H9 (cell line): ENCODE results near the gene NSG1. TPM values are rescaled to one million over a fixed set of nuclear protein-coding genes. Genes with fewer than 3 reads are reported as not detected.

ENCODE experiments used
- DNase-seq: peaks from one replicate; pipeline ENCODE4 v3.0.0-alpha.2; 2017
- H2AFZ ChIP-seq: one replicate; pipeline ENCODE4 v1.6.1; 2013; ENCODE audit warnings: mild to moderate bottlenecking, low read length, control low read depth, moderate library complexity
- H2AK5ac ChIP-seq: 2 replicates; pipeline ENCODE4 v1.6.1; 2013; ENCODE audit warnings: low read length, control low read depth, mixed read lengths; ENCODE audit not compliant: insufficient read length
- H2BK120ac ChIP-seq: one replicate; pipeline ENCODE4 v1.6.1; 2013; ENCODE audit warnings: low read depth, mild to moderate bottlenecking, low read length, control low read depth, inconsistent platforms; ENCODE audit not compliant: poor library complexity, severe bottlenecking
- H2BK12ac ChIP-seq: 2 replicates; pipeline ENCODE4 v1.6.1; 2013; ENCODE audit warnings: low read length, control low read depth, mixed read lengths, low read depth; ENCODE audit not compliant: insufficient read length
- H2BK15ac ChIP-seq: 2 replicates; pipeline ENCODE4 v1.6.1; 2013; ENCODE audit warnings: low read depth, low read length, control low read depth
- H2BK20ac ChIP-seq: one replicate; pipeline ENCODE4 v1.6.1; 2013; ENCODE audit warnings: low read depth, mild to moderate bottlenecking, low read length, control low read depth, inconsistent platforms; ENCODE audit not compliant: poor library complexity, severe bottlenecking
- H2BK5ac ChIP-seq: 2 replicates; pipeline ENCODE4 v1.6.1; 2013; ENCODE audit warnings: low read length, control low read depth, mixed read lengths; ENCODE audit not compliant: insufficient read length
- H3K14ac ChIP-seq: 2 replicates; pipeline ENCODE4 v1.6.1; 2013; ENCODE audit warnings: low read length, control low read depth; ENCODE audit not compliant: insufficient read depth
- H3K18ac ChIP-seq: 2 replicates; pipeline ENCODE4 v1.6.1; 2013; ENCODE audit warnings: low read depth, mild to moderate bottlenecking, mixed read lengths, low read length, control low read depth; ENCODE audit not compliant: insufficient read length
- H3K23ac ChIP-seq: 2 replicates; pipeline ENCODE4 v1.6.1; 2013; ENCODE audit warnings: low read length, control low read depth, mixed read lengths, low read depth; ENCODE audit not compliant: insufficient read length
- H3K23me2 ChIP-seq: 2 replicates; pipeline ENCODE4 v1.6.1; 2013; ENCODE audit warnings: low read depth, mild to moderate bottlenecking, mixed read lengths, low read length, control low read depth; ENCODE audit not compliant: insufficient read length, poor library complexity, severe bottlenecking
- H3K27ac ChIP-seq: 2 replicates; pipeline ENCODE4 v1.5.1; 2013; ENCODE audit warnings: low read length, control low read depth, mixed read lengths, low read depth; ENCODE audit not compliant: insufficient read length
- H3K27me3 ChIP-seq: 2 replicates; pipeline ENCODE4 v1.6.1; 2013; ENCODE audit warnings: low read length, control low read depth, inconsistent platforms; ENCODE audit not compliant: insufficient read depth
- H3K4ac ChIP-seq: 2 replicates; pipeline ENCODE4 v1.6.1; 2013; ENCODE audit warnings: low read depth, mild to moderate bottlenecking, control low read depth, inconsistent platforms, low read length, moderate library complexity
- H3K4me1 ChIP-seq: 2 replicates; pipeline ENCODE4 v1.6.1; 2013; ENCODE audit warnings: low read length, control low read depth, inconsistent platforms; ENCODE audit not compliant: insufficient read depth
- H3K4me2 ChIP-seq: 2 replicates; pipeline ENCODE4 v1.6.1; 2013; ENCODE audit warnings: low read length, control low read depth, mixed read lengths; ENCODE audit not compliant: insufficient read length, insufficient read depth
- H3K56ac ChIP-seq: 2 replicates; pipeline ENCODE4 v1.6.1; 2013; ENCODE audit warnings: low read depth, mild to moderate bottlenecking, mixed read lengths, low read length, control low read depth; ENCODE audit not compliant: insufficient read length
- H3K79me1 ChIP-seq: 2 replicates; pipeline ENCODE4 v1.6.1; 2013; ENCODE audit warnings: low read depth, mild to moderate bottlenecking, moderate library complexity, low read length, control low read depth, inconsistent platforms; ENCODE audit not compliant: insufficient read depth, poor library complexity, severe bottlenecking
- H3K79me2 ChIP-seq: 2 replicates; pipeline ENCODE4 v1.6.1; 2013; ENCODE audit warnings: low read length, control low read depth, inconsistent platforms; ENCODE audit not compliant: insufficient read depth
- H3K9ac ChIP-seq: 2 replicates; pipeline ENCODE4 v1.6.1; 2013; ENCODE audit warnings: low read length, control low read depth, mixed read lengths; ENCODE audit not compliant: insufficient read length; ENCODE audit errors: extremely low read depth
- H3K9me3 ChIP-seq: one replicate; pipeline ENCODE4 v1.6.1; 2013; ENCODE audit warnings: low read depth, low read length, inconsistent platforms; ENCODE audit not compliant: control insufficient read depth
- H3T11ph ChIP-seq: one replicate; pipeline ENCODE4 v1.6.1; 2013; ENCODE audit warnings: mild to moderate bottlenecking, low read length, control low read depth, inconsistent platforms
- H4K20me1 ChIP-seq: one replicate; pipeline ENCODE4 v1.6.1; 2013; ENCODE audit not compliant: control insufficient read depth, insufficient read length, insufficient read depth
- H4K5ac ChIP-seq: 2 replicates; pipeline ENCODE4 v1.6.1; 2013; ENCODE audit warnings: low read depth, mild to moderate bottlenecking, mixed read lengths, low read length, control low read depth; ENCODE audit not compliant: insufficient read length
- H4K8ac ChIP-seq: replicated peaks from 2 replicates; pipeline ENCODE4 v1.6.1; 2013; ENCODE audit warnings: low read length, control low read depth, mixed read lengths, low read depth; ENCODE audit not compliant: insufficient read length
- H4K91ac ChIP-seq: 2 replicates; pipeline ENCODE4 v1.6.1; 2013; ENCODE audit warnings: low read depth, mild to moderate bottlenecking, moderate library complexity, mixed read lengths, low read length, control low read depth; ENCODE audit not compliant: insufficient read length
- H3K27ac Mint-ChIP-seq, 3 experiments: 2 replicates in 2 of 3; 3 replicates in 1 of 3; pipeline ENCODE4 v1.8.0; 2020 to 2021; ENCODE audit warnings: mixed read lengths in 3 of 3, mild to moderate bottlenecking in 1 of 3, moderate library complexity in 1 of 3
- H3K27me3 Mint-ChIP-seq: 2 replicates; pipeline ENCODE4 v1.8.0; 2021; ENCODE audit warnings: low read depth, mild to moderate bottlenecking, moderate library complexity, mixed read lengths
- H3K36me3 Mint-ChIP-seq, 3 experiments: 2 replicates in 2 of 3; 3 replicates in 1 of 3; pipeline ENCODE4 v1.8.0; 2020 to 2021; ENCODE audit warnings: low read depth in 3 of 3, mixed read lengths in 3 of 3; ENCODE audit not compliant: insufficient read depth in 1 of 3
- H3K4me1 Mint-ChIP-seq, 2 experiments: 2 replicates each; pipeline ENCODE4 v1.8.0; 2020; ENCODE audit warnings: mixed read lengths in 2 of 2
- H3K4me3 Mint-ChIP-seq, 2 experiments: 2 replicates in 1 of 2; 3 replicates in 1 of 2; pipeline ENCODE4 v1.8.0; 2020 to 2021; ENCODE audit warnings: mild to moderate bottlenecking in 2 of 2, mixed read lengths in 2 of 2, moderate library complexity in 1 of 2
- H3K9me3 Mint-ChIP-seq, 2 experiments: 2 replicates in 1 of 2; 3 replicates in 1 of 2; pipeline ENCODE4 v1.8.0; 2020; ENCODE audit warnings: mild to moderate bottlenecking in 2 of 2, mixed read lengths in 2 of 2, moderate library complexity in 1 of 2
- CTCF ChIP-seq: fragments of 200-600 bp; sonication (generic); conservative IDR thresholded peaks from 3 replicates; pipeline ENCODE4 v1.8.0; 2021; ENCODE audit warnings: antibody characterized with exemption, mild to moderate bottlenecking
- WGBS: extraction: QIAGEN DNeasy Blood & Tissue Kit; methylation state at CpG from one replicate; pipeline ENCODE4 v1.1.7; 2013; ENCODE audit warnings: missing lambda C conversion rate, low lambda C conversion rate, mixed read lengths; ENCODE audit not compliant: insufficient read length; ENCODE audit errors: extremely low coverage; 5-methylcytosine and 5-hydroxymethylcytosine counted together
- total RNA-seq: library from RNA; stranded (reverse); gene quantifications from 2 replicates; pipeline ENCODE4 v1.2.1, GENCODE V29; 2021

The NSG1 gene
- total RNA-seq, 1 experiment from 2014 or later: 9.3 TPM

GRCh38 chr4:4408576-4409335 is 21.9 kb downstream of the NSG1 start:
- H3K14ac ChIP-seq: no peak overlapping the region
- H3K23me2 ChIP-seq: no peaks in the 10 kb centered on the region
- H2AK5ac ChIP-seq: no peak overlapping the region
- no peak overlapping the region for H3K27ac ChIP-seq
- H4K91ac ChIP-seq: no peak overlapping the region
- no peaks in the 10 kb centered on the region for H3K9me3 Mint-ChIP-seq
- no peak overlapping the region for H2BK20ac ChIP-seq
- H3K27ac Mint-ChIP-seq: peak overlapping the region in 1 of 3 experiments; percentile 55; a peak in 1 of 7 replicates
- H3K56ac ChIP-seq: no peak overlapping the region
- DNase-seq: no peak
- no peaks in the 10 kb centered on the region; a peak in 2 of 7 replicates for H3K36me3 Mint-ChIP-seq
- H3K4me3 Mint-ChIP-seq: no peak overlapping the region
- H3K79me1 ChIP-seq: no peaks in the 10 kb centered on the region
- H3K79me2 ChIP-seq: no peaks in the 10 kb centered on the region
- no peak overlapping the region for H3K9ac ChIP-seq
- H2AFZ ChIP-seq: no peak overlapping the region
- H3K4ac ChIP-seq: no peak overlapping the region
- no peak overlapping the region for H2BK120ac ChIP-seq
- H2BK12ac ChIP-seq: no peak overlapping the region
- H4K20me1 ChIP-seq: no peaks in the 10 kb centered on the region
- no peak overlapping the region for H2BK15ac ChIP-seq
- H3K9me3 ChIP-seq: no peaks in the 10 kb centered on the region
- WGBS: no CpG with 5 or more reads among the region's 23 CpGs
- peaks cover 4% of the 10 kb centered on the region; the same call in 1 of the 2 replicates for H3K27me3 Mint-ChIP-seq
- no peak overlapping the region for H2BK5ac ChIP-seq
- H4K8ac ChIP-seq: no peak overlapping the region
- no peak overlapping the region for H3K18ac ChIP-seq
- H3K4me1 Mint-ChIP-seq: peaks cover under 1 to 6% of the 10 kb centered on the region in 2 experiments
- no peaks in the 10 kb centered on the region for H3K27me3 ChIP-seq
- H3K23ac ChIP-seq: no peak overlapping the region
- H3K4me1 ChIP-seq: no peaks in the 10 kb centered on the region
- no peak overlapping the region for H4K5ac ChIP-seq
- TF ChIP-seq CTCF: no peak
- no peak overlapping the region for H3T11ph ChIP-seq
- H3K4me2 ChIP-seq: no peak overlapping the region
